T-helper 17 cell (primary cell): Measurements from ENCODE around the gene TNIP1. TPM values are rescaled to one million over a fixed set of nuclear protein-coding genes. Genes with fewer than 3 reads are reported as not detected.

Experiments used
- ATAC-seq: fragments of 150-1000 bp; cut with Tn5 transposase; 2 replicates; pipeline ENCODE4 v1.10.0; 2021; ENCODE audit warnings: mild to moderate bottlenecking, moderate library complexity
- DNase-seq, 3 donors: peaks; one replicate each; pipeline versions ENCODE4 v3.0.0 to v3.0.0-alpha.2; 2020 to 2021
- H3K9me3 ChIP-seq: one replicate; pipeline ENCODE4 v1.7.0; 2013; ENCODE audit warnings: low read length, mild to moderate bottlenecking; ENCODE audit not compliant: control insufficient read depth, poor library complexity, severe bottlenecking
- H3K27ac Mint-ChIP-seq: one replicate; pipeline ENCODE4 v1.8.0; 2022; ENCODE audit warnings: mild to moderate bottlenecking, moderate library complexity, mixed read lengths
- H3K27me3 Mint-ChIP-seq: one replicate; pipeline ENCODE4 v1.8.0; 2022; ENCODE audit warnings: mixed read lengths
- H3K36me3 Mint-ChIP-seq: one replicate; pipeline ENCODE4 v1.8.0; 2022; ENCODE audit warnings: low read depth, mixed read lengths
- H3K4me1 Mint-ChIP-seq: one replicate; pipeline ENCODE4 v1.8.0; 2022; ENCODE audit warnings: mild to moderate bottlenecking, mixed read lengths
- H3K4me3 Mint-ChIP-seq: one replicate; pipeline ENCODE4 v1.8.0; 2022; ENCODE audit warnings: mild to moderate bottlenecking, moderate library complexity, mixed read lengths
- total RNA-seq, 4 donors: library from RNA in 2 of 4; stranded (reverse) in 2 of 4; gene quantifications; one replicate each; pipeline ENCODE4 v1.2.3 and lab custom pipeline; 2022 to 2026

TNIP1 gene
- total RNA-seq, 2 donors from 2014 or later: 227 to 245 TPM

DNA sequence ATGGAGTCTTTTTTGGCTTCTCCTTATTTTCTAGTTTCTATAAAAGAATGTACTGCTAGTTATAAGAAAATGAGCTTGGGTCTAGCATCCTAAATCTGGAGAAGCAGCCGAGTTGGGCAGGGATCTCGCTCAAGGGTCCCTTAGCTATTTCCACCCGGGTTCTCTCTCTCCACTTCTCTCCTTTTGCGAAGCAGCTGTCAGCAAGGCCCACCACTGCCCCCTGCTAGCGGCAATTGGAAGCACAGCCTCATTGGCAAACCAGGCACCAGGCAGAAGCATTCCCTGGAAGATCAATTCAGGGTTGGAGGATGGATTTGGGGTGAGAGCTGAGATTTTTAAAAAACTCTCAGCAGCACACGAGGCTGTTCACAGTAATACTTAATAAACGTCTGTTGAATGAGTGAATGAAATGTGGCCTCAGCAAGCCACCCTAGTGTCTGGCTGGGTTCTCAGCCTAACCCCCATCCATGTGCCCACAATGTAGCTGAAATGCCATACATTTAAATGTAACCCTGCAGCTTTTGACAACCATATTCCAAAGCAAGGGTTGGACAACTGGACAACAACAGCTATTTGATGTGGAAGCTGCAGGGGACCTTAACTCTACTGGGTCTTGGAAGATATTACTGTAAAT is 34.6 kb upstream of the TNIP1 start:
- DNase-seq: peak; percentile 54 to 66 (median 59)

DNA sequence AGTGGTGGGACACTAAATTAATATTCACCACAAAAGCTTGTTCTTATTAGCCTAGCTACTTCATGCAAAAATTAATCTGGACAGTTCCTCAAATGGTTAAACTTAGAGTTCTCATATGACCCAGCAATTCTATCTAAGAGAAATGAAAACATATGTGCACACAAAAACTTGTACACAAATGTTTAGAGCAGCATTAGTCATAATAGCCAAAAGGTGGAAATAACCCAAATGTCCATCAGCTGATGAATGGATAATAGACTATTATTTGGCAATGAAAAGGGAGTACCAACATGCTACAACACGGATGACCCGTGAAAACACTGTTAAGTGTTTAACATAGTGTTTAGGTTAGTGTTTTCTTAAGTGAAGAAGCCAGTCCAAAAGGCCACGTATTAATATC is 32.8 kb upstream of the TNIP1 start:
- ATAC-seq: no peak
- H3K4me1 Mint-ChIP-seq: peaks cover 7% of the 10 kb centered on the region
- no peak overlapping the region for H3K27ac Mint-ChIP-seq
- DNase-seq: no peak
- H3K27me3 Mint-ChIP-seq: no peaks in the 10 kb centered on the region
- H3K4me3 Mint-ChIP-seq: no peak overlapping the region
- peaks cover 5% of the 10 kb centered on the region for H3K36me3 Mint-ChIP-seq
- no peaks in the 10 kb centered on the region for H3K9me3 ChIP-seq

More for the DNA sequence above, 34.6 kb upstream of the TNIP1 start:
- H3K4me3 Mint-ChIP-seq: no peak overlapping the region
- peak; percentile 92 for ATAC-seq
- no peaks in the 10 kb centered on the region for H3K9me3 ChIP-seq
- no peak overlapping the region for H3K27ac Mint-ChIP-seq
- peaks cover 8% of the 10 kb centered on the region for H3K4me1 Mint-ChIP-seq
- no peaks in the 10 kb centered on the region for H3K27me3 Mint-ChIP-seq
- H3K36me3 Mint-ChIP-seq: peaks cover 6% of the 10 kb centered on the region

DNA sequence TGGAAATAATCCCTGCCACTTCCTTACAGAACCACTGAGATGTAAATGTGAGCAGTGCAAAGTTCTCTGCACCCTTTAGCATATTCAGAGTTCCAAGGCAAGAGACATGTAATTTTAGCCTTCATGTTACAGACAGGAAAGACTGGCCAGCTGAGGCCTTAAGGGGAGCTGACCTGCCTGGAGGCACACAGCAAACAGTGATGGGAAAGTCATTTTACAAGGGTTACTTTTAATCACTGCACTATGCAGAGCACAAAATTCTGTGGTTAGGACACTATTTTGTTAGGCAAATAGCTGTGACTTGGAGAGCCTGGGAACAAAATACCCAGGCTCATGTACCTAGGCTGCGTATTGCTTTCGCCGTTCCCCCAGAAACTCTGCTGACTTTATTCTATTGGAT is 30.2 kb upstream of the TNIP1 start:
- Mint-ChIP-seq H3K4me1 (peaks cover 14% of the 10 kb centered on the region), H3K27ac (no peak overlapping the region), H3K36me3 (peaks cover 15% of the 10 kb centered on the region), H3K4me3 (no peak overlapping the region), H3K27me3 (no peaks in the 10 kb centered on the region)
- no peak for ATAC-seq
- no peaks in the 10 kb centered on the region for H3K9me3 ChIP-seq
- DNase-seq: no peak

DNA sequence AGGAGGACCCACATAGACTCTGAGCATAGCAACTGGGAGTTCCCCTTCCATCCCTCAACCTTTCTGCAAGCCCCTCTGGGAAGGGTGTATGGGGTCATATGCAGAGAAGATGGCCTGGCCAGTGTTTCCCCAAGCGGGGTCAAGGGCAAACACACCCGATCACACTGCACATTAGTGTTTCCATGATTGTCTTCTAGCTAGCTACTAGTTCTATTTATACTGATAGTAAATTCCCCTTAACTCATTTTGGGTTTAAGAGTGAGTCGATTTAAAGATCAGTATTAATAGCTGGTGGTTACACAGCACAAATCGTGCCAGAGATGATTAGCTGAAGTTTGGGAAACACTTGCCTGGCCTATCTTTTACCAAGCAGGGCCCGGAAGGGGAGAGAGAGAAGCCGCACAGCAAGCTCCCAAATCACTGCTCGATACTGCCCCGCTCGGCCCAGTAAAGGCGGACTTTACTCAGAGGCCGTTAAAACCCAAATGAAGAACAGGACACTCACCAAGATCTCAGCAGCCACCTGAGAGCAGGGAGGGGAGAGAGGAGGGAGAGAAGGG is 29.4 kb upstream of the TNIP1 start:
- Mint-ChIP-seq H3K36me3 (peaks cover 15% of the 10 kb centered on the region), H3K4me1 (peaks cover 14% of the 10 kb centered on the region), H3K4me3 (no peak overlapping the region), H3K27ac (peak overlapping the region; percentile 78), H3K27me3 (no peaks in the 10 kb centered on the region)
- ATAC-seq (no peak), DNase-seq (no peak)
- no peaks in the 10 kb centered on the region for H3K9me3 ChIP-seq

DNA sequence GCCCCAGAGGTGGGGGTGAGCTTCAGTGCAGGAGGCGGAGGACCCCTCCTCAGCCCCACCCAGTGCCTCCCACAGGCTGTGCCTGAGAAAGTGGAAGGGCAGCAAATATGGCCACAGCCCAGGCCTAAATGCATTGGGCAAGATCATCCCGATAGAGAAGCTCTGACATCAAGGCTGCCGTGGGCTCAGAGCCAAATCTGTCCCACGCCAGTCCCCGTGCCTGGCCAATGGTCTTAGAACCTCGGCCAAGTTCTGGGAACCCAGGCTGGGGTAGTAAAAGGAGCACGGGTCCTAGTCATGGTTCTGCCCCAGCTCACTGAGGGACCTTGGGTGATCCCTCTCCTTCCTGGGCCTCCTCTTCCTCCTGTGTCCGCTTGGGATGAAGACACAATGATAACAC is 27.7 kb upstream of the TNIP1 start:
- DNase-seq (no peak), ATAC-seq (no peak)
- H3K4me1 Mint-ChIP-seq: peaks cover 10% of the 10 kb centered on the region
- peak overlapping the region; percentile 19 for H3K27ac Mint-ChIP-seq
- H3K9me3 ChIP-seq: no peaks in the 10 kb centered on the region
- H3K27me3 Mint-ChIP-seq: no peaks in the 10 kb centered on the region
- H3K36me3 Mint-ChIP-seq: peaks cover 11% of the 10 kb centered on the region
- no peak overlapping the region for H3K4me3 Mint-ChIP-seq

DNA sequence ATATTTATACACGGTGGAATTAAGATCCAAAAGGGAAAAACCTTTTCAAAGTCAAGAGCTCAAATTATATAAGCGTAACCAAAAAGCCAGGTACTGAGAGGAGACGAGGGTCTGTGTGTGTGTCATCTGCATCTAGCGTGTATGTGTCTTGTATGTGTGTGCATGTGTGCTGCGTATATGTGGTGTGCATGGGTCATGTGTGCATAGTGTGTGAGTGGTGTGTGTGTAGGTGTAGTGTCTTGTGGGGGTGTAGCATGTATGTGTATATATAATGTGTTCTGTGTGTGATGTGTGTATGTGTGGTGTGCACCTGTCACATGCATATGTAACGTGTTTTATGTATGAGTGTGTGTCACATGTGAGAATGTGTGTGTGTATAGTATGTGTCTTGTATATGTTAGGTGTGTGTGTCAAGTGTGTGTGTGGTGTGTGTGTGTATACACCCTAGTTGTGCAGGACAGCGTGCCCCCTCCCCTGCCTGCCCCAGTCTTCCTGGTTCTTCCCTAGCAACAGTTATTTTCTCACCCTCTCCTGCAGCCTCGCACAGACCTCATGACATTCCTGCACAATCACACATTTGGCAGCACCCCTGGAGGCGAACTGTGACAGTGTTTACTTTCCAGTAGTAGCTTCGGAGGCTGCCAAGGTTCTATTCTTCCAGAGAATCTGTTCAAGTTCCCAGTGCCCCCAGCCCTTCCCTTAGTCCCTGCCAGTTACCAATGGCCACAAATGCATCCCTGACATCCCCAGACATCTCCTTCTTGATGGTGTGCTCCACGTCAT is 27.1 kb upstream of the TNIP1 start:
- no peak for ATAC-seq
- peaks cover 11% of the 10 kb centered on the region for H3K36me3 Mint-ChIP-seq
- no peaks in the 10 kb centered on the region for H3K9me3 ChIP-seq
- peak overlapping the region; percentile 19 for H3K27ac Mint-ChIP-seq
- DNase-seq: no peak
- no peaks in the 10 kb centered on the region for H3K27me3 Mint-ChIP-seq
- H3K4me3 Mint-ChIP-seq: no peak overlapping the region
- H3K4me1 Mint-ChIP-seq: peaks cover 10% of the 10 kb centered on the region

DNA sequence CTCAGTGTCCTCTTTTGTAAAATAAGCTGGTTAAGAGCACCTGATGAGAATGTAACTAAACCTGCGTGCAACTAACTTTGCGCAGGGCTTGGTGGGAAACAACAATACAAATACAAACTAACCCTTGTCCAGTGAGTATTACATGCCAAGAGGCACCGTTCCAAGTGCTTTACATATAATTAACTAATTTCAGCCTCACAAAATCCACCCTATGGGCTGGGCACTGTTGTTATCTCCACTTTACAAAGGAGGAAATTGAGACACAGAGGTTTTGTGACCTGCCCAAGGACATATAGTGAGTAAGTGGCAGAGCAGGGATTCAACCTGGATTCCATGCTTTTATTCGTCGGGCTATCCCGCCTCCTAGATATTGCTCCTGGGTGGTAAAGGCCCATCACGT is 26.2 kb upstream of the TNIP1 start:
- Mint-ChIP-seq H3K27ac (peak overlapping the region; percentile 88), H3K4me3 (no peak overlapping the region), H3K4me1 (peaks cover 10% of the 10 kb centered on the region), H3K36me3 (peaks cover 11% of the 10 kb centered on the region), H3K27me3 (no peaks in the 10 kb centered on the region)
- H3K9me3 ChIP-seq: no peaks in the 10 kb centered on the region
- no peak for ATAC-seq
- DNase-seq: no peak

DNA sequence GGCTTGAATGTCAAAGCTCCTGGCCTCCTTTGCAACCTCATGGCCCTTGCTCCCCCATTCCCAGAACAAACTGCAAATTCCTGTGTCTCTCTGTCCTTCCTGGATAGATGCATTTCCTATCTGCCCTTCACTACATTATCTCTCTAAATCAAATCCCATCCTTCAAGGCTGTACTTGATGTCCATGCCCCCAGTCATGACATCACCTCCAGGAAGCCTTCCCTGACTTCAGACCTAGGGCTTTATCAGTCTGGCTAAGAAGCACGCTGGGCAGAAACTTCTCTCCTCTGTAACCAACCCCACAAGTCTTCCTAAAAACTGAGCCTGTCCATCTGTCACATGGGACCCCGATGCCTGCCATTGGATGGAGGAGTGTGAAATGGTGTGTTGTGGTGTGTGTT is 25.7 kb upstream of the TNIP1 start:
- H3K9me3 ChIP-seq: no peaks in the 10 kb centered on the region
- DNase-seq (no peak), ATAC-seq (no peak)
- H3K27me3 Mint-ChIP-seq: no peaks in the 10 kb centered on the region
- H3K4me3 Mint-ChIP-seq: no peak overlapping the region
- peak overlapping the region; percentile 88 for H3K27ac Mint-ChIP-seq
- peaks cover 14% of the 10 kb centered on the region for H3K36me3 Mint-ChIP-seq
- peaks cover 15% of the 10 kb centered on the region for H3K4me1 Mint-ChIP-seq

DNA sequence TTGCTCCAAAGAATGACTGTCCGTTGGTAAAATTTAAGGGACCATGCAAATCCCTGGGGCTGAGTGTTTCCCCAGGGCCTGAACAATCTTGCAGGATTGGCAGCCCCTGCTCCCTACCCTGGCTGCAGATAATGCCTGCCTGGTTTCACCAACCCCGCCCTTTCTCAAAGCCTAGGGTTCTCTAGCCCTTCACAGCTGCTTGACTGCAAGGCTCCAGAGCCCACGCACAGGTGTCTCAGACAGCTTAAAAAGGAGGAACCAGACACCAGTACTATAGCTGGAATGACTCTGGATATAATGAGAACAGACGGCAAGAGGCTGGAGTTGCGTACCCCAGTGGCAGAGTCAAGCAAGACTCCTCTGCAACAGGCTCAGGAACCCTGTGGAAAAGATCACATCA is 25.2 kb upstream of the TNIP1 start:
- Mint-ChIP-seq H3K27me3 (no peaks in the 10 kb centered on the region), H3K4me3 (no peak overlapping the region), H3K4me1 (peaks cover 16% of the 10 kb centered on the region), H3K36me3 (peaks cover 15% of the 10 kb centered on the region), H3K27ac (peak overlapping the region; percentile 88)
- no peaks in the 10 kb centered on the region for H3K9me3 ChIP-seq
- no peak for ATAC-seq
- no peak for DNase-seq

DNA sequence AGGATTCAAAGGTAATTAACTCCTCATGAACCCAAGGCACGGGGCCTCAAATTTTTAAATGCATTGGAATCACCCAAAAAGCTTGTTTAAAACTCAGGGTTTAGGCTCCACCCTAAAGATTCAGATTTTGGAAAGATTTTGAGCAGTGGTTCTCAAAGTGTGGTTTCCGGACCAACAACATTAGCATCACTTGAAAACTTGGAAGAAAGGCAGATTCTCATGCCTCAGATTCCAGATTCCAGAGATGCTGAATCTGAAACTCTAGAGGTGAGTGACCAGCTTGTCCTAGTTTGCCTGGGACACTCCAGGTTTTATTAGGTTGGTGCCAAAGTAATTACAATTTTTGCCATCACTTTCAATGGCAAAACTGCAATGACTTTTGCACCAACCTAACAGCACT is 24.7 kb upstream of the TNIP1 start:
- Mint-ChIP-seq H3K27me3 (no peaks in the 10 kb centered on the region), H3K4me3 (no peak overlapping the region), H3K27ac (peak overlapping the region; percentile 88), H3K36me3 (peaks cover 15% of the 10 kb centered on the region), H3K4me1 (peaks cover 16% of the 10 kb centered on the region)
- DNase-seq (no peak), ATAC-seq (no peak)
- H3K9me3 ChIP-seq: no peaks in the 10 kb centered on the region

DNA sequence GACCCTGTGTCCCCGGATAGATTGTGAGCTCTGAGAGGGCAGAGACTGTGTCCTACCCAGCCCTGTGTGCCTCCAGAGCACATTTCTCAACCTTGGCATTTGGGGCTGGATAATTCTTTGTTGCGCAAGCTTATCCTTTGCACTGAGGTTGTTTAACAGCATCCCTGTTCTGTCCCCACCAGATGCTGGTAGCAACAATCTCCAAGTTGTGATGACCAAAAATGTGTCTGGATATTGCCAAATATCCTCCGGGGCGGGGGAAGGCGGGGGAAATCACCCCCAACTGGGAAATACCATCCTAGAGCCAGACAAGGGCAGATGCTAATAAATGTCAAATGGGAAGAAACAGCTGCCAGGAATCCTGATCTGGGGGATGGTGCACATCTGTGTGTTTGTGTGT is 24.0 kb upstream of the TNIP1 start:
- DNase-seq: no peak
- H3K36me3 Mint-ChIP-seq: peaks cover 15% of the 10 kb centered on the region
- H3K27ac Mint-ChIP-seq: peak overlapping the region; percentile 84
- H3K27me3 Mint-ChIP-seq: no peaks in the 10 kb centered on the region
- no peak for ATAC-seq
- peaks cover 19% of the 10 kb centered on the region for H3K4me1 Mint-ChIP-seq
- no peaks in the 10 kb centered on the region for H3K9me3 ChIP-seq
- H3K4me3 Mint-ChIP-seq: no peak overlapping the region

DNA sequence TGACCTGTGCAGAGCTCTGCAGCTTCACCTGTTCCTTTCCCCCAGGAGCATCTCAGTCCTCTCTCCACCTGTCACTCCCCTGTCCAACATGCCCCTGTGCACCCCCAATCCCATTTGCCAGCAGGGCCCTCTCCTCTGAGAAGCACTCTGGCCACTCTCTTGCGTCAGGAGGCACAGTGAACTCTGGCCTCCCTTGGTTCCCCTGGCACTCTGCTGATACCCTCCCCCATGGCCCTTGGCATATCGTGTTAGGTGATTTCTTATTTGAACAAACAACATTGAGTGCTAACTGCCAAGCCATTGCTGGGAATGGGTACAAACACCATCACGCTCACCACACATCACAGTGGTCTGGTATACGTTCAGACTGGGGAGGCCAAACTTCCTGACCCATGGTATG is 20.9 kb upstream of the TNIP1 start:
- no peak for DNase-seq
- Mint-ChIP-seq H3K27ac (peak overlapping the region; percentile 2), H3K4me3 (no peak overlapping the region), H3K36me3 (peaks cover 6% of the 10 kb centered on the region), H3K4me1 (peaks cover 25% of the 10 kb centered on the region), H3K27me3 (no peaks in the 10 kb centered on the region)
- ATAC-seq: no peak
- H3K9me3 ChIP-seq: no peaks in the 10 kb centered on the region

DNA sequence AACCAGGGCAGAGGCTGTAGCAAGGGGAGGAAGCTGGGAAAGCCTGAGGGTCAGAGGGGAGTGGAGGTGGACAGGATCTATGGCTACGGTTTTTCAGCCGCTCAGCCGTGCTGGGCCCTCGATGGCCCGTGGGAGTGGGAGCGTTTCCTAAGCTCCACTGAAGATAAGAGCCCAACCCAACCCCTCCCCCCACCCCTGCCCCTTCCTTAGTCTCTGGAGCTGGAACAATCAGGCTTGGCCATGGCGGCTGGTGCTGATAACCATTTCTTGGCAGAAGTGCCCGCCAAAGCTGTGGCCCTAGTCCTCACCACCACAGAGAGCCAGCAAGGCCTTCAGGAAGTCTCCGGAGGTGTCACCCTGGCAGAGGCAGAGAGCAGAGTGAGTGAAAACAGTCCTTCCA is 20.3 kb upstream of the TNIP1 start:
- Mint-ChIP-seq H3K4me3 (no peak overlapping the region), H3K27me3 (no peaks in the 10 kb centered on the region), H3K27ac (peak overlapping the region; percentile 2), H3K36me3 (peaks cover 4% of the 10 kb centered on the region), H3K4me1 (peaks cover 23% of the 10 kb centered on the region)
- ATAC-seq (no peak), DNase-seq (no peak)
- no peaks in the 10 kb centered on the region for H3K9me3 ChIP-seq
